Kidney (tissue), 14 donors: ENCODE measurements around the gene RPL27. TPM values are rescaled to one million over a fixed set of nuclear protein-coding genes. Genes with fewer than 3 reads are reported as not detected.
A peak's percentile ranks its signal among the peaks of the same experiment; 100 is the strongest.

Source experiments
- DNase-seq, 5 donors: peaks; one replicate each; pipeline ENCODE4 v3.0.0-alpha.2; 2013 to 2020
- FAIRE-seq: peaks from 2 replicates; lab custom pipeline; 2012; peaks lifted over from hg19 to GRCh38; lab: Jason Lieb, UNC
- H3K27ac ChIP-seq, 2 donors: one replicate each; pipeline ENCODE4 v1.7.0; 2013; ENCODE audit warnings: low read depth in 2 of 2, low read length in 2 of 2, inconsistent platforms in 1 of 2
- H3K27me3 ChIP-seq: one replicate; pipeline ENCODE4 v1.7.1; 2013; ENCODE audit warnings: low read length, inconsistent platforms; ENCODE audit not compliant: control insufficient read depth, insufficient read depth
- H3K36me3 ChIP-seq, 3 donors: one replicate each; pipeline versions ENCODE4 v1.7.0 to v1.7.1; 2013; ENCODE audit warnings: low read length in 3 of 3, control low read depth in 1 of 3, inconsistent platforms in 1 of 3; ENCODE audit not compliant: insufficient read depth in 3 of 3, control insufficient read depth in 2 of 3
- H3K4me1 ChIP-seq, 3 donors: one replicate each; pipeline versions ENCODE4 v1.7.0 to v1.7.1; 2013; ENCODE audit warnings: low read length in 3 of 3, inconsistent platforms in 1 of 3, low read depth in 1 of 3; ENCODE audit not compliant: control insufficient read depth in 2 of 3, insufficient read depth in 2 of 3
- H3K4me3 ChIP-seq, 3 donors: one replicate each; pipeline versions ENCODE4 v1.7.0 to v1.8.1; 2013; ENCODE audit warnings: low read length in 3 of 3, control low read depth in 1 of 3, inconsistent platforms in 1 of 3
- H3K9ac ChIP-seq, 3 donors: one replicate each; pipeline versions ENCODE4 v1.7.0 to v1.7.1; 2013; ENCODE audit warnings: low read length in 3 of 3, control low read depth in 1 of 3, inconsistent platforms in 1 of 3
- H3K9me3 ChIP-seq, 3 donors: one replicate each; pipeline versions ENCODE4 v1.7.0 to v1.7.1; 2013; ENCODE audit warnings: low read length in 3 of 3, control low read depth in 1 of 3, inconsistent platforms in 1 of 3; ENCODE audit not compliant: control insufficient read depth in 2 of 3, insufficient read depth in 1 of 3
- intact Hi-C: fragments of 100-400 bp; cut with DNase I; formaldehyde crosslinking; loops from one replicate; pipeline ENCODE4 v1.11.1; 2022
- polyA plus RNA-seq: library from polyadenylated mRNA; stranded (reverse); fragments of 350-450 nt; fragmentation: Illumina TruSeq; extraction: RNeasy Lipid Tissue Mini Kit (QIAGEN cat#74804); gene quantifications from one replicate; pipeline ENCODE4 v1.2.3, GENCODE V29; 2014; ENCODE audit warnings: low read depth, low replicate concordance; ENCODE audit not compliant: insufficient read depth
- total RNA-seq: library from RNA; stranded (reverse); fragmentation: NEBNext Ultra II Directional; extraction: Animal tissue kit (Norgen Biotek cat#: 25700); gene quantifications from one replicate; pipeline ENCODE4 v1.2.1, GENCODE V29; 2021
- TF ChIP-seq, protein P1 (sequence below): IDR thresholded peaks from 3 replicates; pipeline ENCODE4 v1.5.1; 2012; ENCODE audit warnings: mild to moderate bottlenecking, moderate library complexity, borderline replicate concordance; ENCODE audit not compliant: insufficient read depth; ENCODE audit errors: extremely low read depth
- donor health status: control.
- donor health status: control.
- donor health status: control.
- donor health status: control.
- donor health status: control.
- donor health status: DM: yes; HTN: yes; CAD: no.
- donor health status: Normal renal cell carcinoma (clear cell type).

Gene RPL27
- total and polyA plus RNA-seq, 2 donors from 2014 or later, result 759 to 1,823 TPM

DNA sequence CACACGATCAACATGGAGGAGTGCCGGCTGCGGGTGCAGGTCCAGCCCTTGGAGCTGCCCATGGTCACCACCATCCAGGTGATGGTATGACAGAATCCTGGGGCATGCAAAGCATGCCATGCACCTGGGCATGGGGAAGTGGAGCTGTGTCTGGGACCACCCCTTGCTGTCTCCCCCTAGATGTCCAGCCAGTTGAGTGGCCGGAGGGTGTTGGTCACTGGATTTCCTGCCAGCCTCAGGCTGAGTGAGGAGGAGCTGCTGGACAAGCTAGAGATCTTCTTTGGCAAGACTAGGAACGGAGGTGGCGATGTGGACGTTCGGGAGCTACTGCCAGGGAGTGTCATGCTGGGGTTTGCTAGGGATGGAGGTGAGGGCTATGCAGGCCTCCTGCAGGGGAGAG lies 15.1 kb downstream of the RPL27 start:
- H3K9ac ChIP-seq, result no peak overlapping the region
- peak in 1 of 5 donors; percentile 54 for DNase-seq

GRCh38 chr17:43014020-43014648 lies 15.9 kb downstream of the RPL27 start:
- Histone ChIP-seq H3K9ac (no peak overlapping the region), H3K4me1 (peaks cover 0 to 11% (median 0%) of the 10 kb centered on the region in 3 donors), H3K9me3 (no peaks in the 10 kb centered on the region), H3K4me3 (no peak overlapping the region), H3K27me3 (no peaks in the 10 kb centered on the region), H3K27ac (no peak overlapping the region), H3K36me3 (peaks cover 0 to 7% (median 5%) of the 10 kb centered on the region in 3 donors)
- TF ChIP-seq, protein P1, sequence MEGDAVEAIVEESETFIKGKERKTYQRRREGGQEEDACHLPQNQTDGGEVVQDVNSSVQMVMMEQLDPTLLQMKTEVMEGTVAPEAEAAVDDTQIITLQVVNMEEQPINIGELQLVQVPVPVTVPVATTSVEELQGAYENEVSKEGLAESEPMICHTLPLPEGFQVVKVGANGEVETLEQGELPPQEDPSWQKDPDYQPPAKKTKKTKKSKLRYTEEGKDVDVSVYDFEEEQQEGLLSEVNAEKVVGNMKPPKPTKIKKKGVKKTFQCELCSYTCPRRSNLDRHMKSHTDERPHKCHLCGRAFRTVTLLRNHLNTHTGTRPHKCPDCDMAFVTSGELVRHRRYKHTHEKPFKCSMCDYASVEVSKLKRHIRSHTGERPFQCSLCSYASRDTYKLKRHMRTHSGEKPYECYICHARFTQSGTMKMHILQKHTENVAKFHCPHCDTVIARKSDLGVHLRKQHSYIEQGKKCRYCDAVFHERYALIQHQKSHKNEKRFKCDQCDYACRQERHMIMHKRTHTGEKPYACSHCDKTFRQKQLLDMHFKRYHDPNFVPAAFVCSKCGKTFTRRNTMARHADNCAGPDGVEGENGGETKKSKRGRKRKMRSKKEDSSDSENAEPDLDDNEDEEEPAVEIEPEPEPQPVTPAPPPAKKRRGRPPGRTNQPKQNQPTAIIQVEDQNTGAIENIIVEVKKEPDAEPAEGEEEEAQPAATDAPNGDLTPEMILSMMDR, result no peak
- DNase-seq, result no peak
- intact Hi-C loops, result no loop called here
- no peak for FAIRE-seq

More for the DNA sequence above, 15.1 kb downstream of the RPL27 start:
- peaks cover 0 to 7% (median 0%) of the 10 kb centered on the region in 3 donors for H3K4me1 ChIP-seq
- TF ChIP-seq, protein P1, result no peak
- H3K36me3 ChIP-seq, result peaks cover 0 to 7% (median 5%) of the 10 kb centered on the region in 3 donors
- intact Hi-C loops, result no loop called here
- FAIRE-seq, result no peak
- no peak overlapping the region for H3K4me3 ChIP-seq
- H3K27me3 ChIP-seq, result no peaks in the 10 kb centered on the region
- no peak overlapping the region for H3K27ac ChIP-seq
- no peaks in the 10 kb centered on the region for H3K9me3 ChIP-seq

DNA sequence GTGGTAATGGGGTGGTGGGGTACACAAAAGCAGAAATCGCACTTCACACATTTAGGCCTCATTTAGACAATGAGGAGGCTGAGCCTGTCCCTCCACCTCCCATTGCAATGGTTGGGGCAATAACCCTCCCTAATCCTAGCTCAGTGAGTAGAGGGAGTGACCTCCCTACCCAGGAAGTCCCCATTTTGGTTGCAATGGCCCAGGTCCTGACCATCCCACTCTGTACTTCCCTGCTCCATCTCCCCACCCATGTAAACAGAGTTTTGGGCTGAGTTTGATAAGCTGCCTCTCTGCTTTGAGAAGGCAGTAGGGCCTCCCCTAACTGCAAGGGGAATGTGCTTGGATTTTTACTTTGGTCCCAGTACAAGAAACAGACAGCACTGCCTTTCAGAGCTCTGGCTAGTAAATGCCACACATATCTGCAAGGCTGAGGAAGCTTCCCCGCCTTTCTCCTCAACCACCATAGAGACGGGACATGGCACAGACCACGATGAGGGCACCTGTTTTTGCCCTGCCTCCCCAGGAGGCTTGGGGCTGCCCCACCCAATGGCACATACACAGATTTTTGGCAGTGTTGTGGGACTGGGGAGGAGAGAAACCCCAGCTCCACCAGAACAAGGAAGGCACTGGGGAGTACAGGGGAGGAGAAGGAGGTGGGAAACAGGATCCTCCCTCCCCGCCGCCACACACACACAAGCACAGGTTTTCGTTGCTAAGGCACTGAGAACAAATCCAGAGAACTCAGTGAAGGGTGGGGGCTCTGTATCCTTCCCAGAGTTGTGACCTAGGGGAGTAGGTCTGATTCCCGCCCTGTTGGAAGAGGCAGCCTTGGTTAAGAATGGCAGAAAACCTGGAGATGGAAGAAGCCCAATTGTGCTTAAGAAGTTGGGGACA lies 16.7 kb downstream of the RPL27 start:
- TF ChIP-seq, protein P1, result no peak
- H3K9ac ChIP-seq, result no peak overlapping the region
- H3K36me3 ChIP-seq, result peaks cover 0 to 7% (median 5%) of the 10 kb centered on the region in 3 donors
- no peak for FAIRE-seq
- peak in 4 of 5 donors; percentile 27 to 75 (median 64) for DNase-seq
- intact Hi-C loops, result no loop called here
- H3K4me1 ChIP-seq, result peaks cover 0 to 17% (median 0%) of the 10 kb centered on the region in 3 donors
- no peaks in the 10 kb centered on the region for H3K9me3 ChIP-seq
- no peak overlapping the region for H3K4me3 ChIP-seq
- H3K27me3 ChIP-seq, result no peaks in the 10 kb centered on the region
- peak overlapping the region; percentile 28 to 29 for H3K27ac ChIP-seq
